ENCODE data around the gene MAD1L1. TPM values are rescaled to one million over a fixed set of nuclear protein-coding genes. Genes with fewer than 3 reads are reported as not detected.

Gene MAD1L1
- total and polyA plus RNA-seq, 7 donors, result 11.7 to 17.5 (median 15.6) TPM

DNA sequence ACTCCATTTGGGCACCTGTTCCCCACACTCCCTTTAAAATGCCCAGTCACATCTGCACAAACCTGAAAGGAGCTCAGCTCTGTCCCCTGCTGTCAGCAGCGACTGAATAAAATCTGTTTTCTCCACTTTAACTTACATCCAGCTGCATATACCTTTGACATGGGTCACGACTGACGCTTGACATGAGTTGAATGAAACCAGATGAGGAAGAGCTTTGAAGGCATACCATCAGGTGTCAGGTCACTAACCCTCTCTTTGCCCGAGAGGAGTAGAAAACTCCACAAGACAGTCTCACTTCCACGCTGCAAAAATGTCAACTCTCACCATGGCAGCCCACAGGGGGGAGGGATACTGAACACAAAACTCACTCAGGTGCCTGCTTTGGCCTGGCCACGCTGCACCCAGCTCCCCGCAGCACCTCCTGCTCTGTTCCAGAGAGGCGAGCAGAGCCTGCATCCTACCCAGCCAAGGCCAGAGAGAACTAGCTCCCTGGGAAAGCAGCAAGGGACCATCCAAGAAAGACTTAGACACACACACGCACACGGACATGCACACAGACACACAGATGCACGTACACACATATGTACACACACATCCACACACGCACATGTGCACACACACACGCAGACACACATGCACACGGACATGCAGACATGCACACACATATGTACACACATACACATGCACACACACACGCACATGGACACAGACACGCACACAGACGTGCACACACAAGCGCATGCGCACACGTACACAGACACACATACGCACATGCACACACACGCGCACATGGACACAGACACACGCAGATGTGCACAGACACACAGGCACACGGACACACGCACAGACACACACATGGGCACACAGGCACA is 191.0 kb downstream of the MAD1L1 start:
- no peaks in the 10 kb centered on the region for H3K36me3 ChIP-seq (ENCODE audit: insufficient read depth in 1 of 2, low read depth in 1 of 2)
- intact Hi-C loops (cut with DNase I), result no loop called here
- H3K9me3 ChIP-seq, result no peaks in the 10 kb centered on the region
- WGBS, 3 donors, result 90 to 97% (median 96%) methylated on average over 26 of the region's 26 CpGs
- peak; percentile 4 to 28 for DNase-seq
- no peak for ATAC-seq
- H3K27me3 ChIP-seq (ENCODE audit: insufficient read depth in 3 of 3, low read length in 2 of 3), result no peaks in the 10 kb centered on the region
- TF ChIP-seq, protein P1, sequence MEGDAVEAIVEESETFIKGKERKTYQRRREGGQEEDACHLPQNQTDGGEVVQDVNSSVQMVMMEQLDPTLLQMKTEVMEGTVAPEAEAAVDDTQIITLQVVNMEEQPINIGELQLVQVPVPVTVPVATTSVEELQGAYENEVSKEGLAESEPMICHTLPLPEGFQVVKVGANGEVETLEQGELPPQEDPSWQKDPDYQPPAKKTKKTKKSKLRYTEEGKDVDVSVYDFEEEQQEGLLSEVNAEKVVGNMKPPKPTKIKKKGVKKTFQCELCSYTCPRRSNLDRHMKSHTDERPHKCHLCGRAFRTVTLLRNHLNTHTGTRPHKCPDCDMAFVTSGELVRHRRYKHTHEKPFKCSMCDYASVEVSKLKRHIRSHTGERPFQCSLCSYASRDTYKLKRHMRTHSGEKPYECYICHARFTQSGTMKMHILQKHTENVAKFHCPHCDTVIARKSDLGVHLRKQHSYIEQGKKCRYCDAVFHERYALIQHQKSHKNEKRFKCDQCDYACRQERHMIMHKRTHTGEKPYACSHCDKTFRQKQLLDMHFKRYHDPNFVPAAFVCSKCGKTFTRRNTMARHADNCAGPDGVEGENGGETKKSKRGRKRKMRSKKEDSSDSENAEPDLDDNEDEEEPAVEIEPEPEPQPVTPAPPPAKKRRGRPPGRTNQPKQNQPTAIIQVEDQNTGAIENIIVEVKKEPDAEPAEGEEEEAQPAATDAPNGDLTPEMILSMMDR (IDR thresholded peaks at IDR 0.05), result no peak
- H3K4me1 ChIP-seq, result no peaks in the 10 kb centered on the region
- H3K4me3 ChIP-seq, result no peak overlapping the region
- H3K27ac ChIP-seq, result no peak overlapping the region

DNA sequence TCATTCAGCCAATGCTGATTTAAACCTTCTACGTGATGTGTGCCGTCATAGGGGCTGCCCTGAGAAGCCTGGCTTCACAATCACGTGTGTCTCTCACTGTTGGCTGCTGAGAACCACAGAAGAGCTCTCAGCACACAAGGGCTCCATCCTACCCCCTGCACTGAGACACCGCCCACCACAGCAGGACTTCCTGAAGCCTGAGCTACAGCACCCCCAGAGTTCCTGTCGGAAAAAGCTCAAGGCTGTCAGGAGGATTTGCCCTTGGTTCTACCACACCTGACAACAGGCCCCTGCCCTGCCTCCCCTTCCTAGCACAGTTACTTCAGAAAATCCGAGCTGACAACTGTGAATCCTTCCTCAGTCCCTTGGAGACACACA is 191.9 kb downstream of the MAD1L1 start:
- intact Hi-C loops (cut with DNase I), result no loop called here

DNA sequence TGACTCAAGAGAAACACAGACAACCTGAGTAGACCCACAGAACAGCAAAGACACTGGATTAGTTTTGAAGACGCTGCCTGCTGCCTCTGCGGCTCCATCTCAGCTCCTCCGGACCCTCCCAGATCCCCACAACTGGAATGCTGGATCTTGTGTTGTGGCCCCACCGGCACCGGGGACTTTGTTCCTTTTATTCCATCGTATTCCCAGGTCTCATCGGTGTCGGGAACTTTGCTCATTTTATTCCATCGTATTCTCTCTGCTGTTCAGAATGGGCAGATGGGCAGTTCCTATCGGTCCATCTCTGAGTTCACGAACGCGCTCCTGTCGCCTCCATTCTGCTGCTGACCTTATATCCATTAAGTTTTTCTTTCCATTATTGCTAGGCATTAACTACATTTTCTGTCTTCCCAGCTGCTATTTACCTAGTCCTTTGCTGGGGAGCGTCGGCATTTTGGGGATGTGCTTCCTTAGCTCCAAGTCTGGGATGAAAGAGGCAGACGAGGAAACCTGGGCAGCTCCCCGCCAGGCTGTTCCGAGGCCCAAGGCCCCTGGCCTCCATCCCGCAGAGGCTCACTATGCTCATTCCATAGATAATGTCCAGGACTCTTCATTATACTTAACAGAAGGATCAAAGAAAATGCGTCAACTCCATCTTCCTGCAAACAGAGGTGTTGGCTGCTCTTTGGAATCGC is 192.4 kb downstream of the MAD1L1 start:
- H3K36me3 ChIP-seq (ENCODE audit: insufficient read depth in 1 of 2, low read depth in 1 of 2), result no peaks in the 10 kb centered on the region
- intact Hi-C loops (cut with DNase I), result no loop called here
- WGBS, 3 donors, result 96 to 97% (median 96%) methylated on average over 22 of the region's 22 CpGs
- H3K9me3 ChIP-seq, result no peaks in the 10 kb centered on the region
- no peaks in the 10 kb centered on the region for H3K4me1 ChIP-seq
- TF ChIP-seq, protein P1 (IDR thresholded peaks at IDR 0.05), result no peak
- ATAC-seq (no peak), DNase-seq (peak; percentile 1 to 20)
- H3K27me3 ChIP-seq (ENCODE audit: insufficient read depth in 3 of 3, low read length in 2 of 3), result no peaks in the 10 kb centered on the region
- H3K27ac ChIP-seq, result no peak overlapping the region
- H3K4me3 ChIP-seq, result no peak overlapping the region

More for the DNA sequence above, 191.9 kb downstream of the MAD1L1 start:
- Histone ChIP-seq H3K4me1 (no peaks in the 10 kb centered on the region), H3K27me3 (ENCODE audit: insufficient read depth in 3 of 3, low read length in 2 of 3) (no peaks in the 10 kb centered on the region), H3K27ac (no peak overlapping the region), H3K9me3 (no peaks in the 10 kb centered on the region), H3K36me3 (ENCODE audit: insufficient read depth in 1 of 2, low read depth in 1 of 2) (no peaks in the 10 kb centered on the region), H3K4me3 (no peak overlapping the region)
- DNase-seq (peak; percentile 3 to 19), ATAC-seq (no peak)
- 77 to 88% (median 84%) methylated on average over 6 of the region's 6 CpGs for whole genome bisulfite sequencing, 3 donors
- TF ChIP-seq, protein P1 (IDR thresholded peaks at IDR 0.05), result no peak

DNA sequence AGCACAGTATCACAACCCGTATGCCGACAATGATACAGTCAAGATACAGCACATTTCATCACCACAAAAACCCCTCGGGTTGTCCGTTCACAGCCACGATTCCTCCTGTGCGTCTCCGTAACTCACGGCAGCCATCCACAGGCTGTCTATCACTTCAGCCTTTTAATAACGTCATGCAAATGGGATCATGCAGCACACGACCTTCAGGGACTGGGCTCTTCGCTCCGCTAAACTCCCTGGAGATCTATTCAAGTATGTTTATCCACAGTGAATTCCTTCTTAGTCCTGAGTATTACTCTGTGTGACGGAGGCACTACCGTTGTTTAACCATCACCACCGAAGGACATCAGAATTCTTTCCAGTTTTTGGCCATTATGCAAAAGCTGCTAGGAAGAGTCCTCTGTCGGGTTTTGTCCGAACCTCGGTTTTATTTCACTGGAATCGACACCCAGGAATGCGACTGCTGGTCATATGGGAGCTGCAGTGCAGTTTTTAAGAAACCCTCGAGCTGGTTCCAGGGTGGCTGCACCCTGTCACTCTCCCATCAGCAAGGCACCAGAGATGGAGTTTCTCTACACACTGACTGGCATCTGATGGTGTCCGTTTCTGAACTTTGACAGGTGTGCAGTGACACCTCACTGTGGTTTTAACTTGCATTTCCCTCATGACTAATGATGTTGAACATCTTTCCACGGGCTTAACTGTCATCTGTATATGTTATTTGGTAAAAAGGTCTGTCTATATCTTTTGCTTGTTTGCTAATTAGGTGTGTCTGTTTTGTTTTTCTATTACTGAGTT is 193.6 kb downstream of the MAD1L1 start:
- Histone ChIP-seq H3K4me1 (no peaks in the 10 kb centered on the region), H3K27me3 (ENCODE audit: insufficient read depth in 3 of 3, low read length in 2 of 3) (no peaks in the 10 kb centered on the region), H3K4me3 (no peak overlapping the region), H3K36me3 (ENCODE audit: insufficient read depth in 1 of 2, low read depth in 1 of 2) (no peaks in the 10 kb centered on the region), H3K9me3 (no peaks in the 10 kb centered on the region), H3K27ac (no peak overlapping the region)
- WGBS, 3 donors, result 80 to 82% (median 81%) methylated on average over 23 of the region's 23 CpGs
- DNase-seq, result no peak
- TF ChIP-seq, protein P1 (IDR thresholded peaks at IDR 0.05), result no peak
- no peak for ATAC-seq
- intact Hi-C loops (cut with DNase I), result no loop called here
